Endodermal cell (in vitro differentiated cells): ENCODE data around the gene PCDH19. TPM values are rescaled to one million over a fixed set of nuclear protein-coding genes. Genes with fewer than 3 reads are reported as not detected.

Experiments
- DNase-seq: peaks from one replicate; pipeline ENCODE4 v3.0.0-alpha.2; 2017
- H3K27ac ChIP-seq: 2 replicates; pipeline ENCODE4 v1.5.1; 2013; ENCODE audit warnings: mild to moderate bottlenecking, low read depth, low read length, moderate library complexity
- H3K27me3 ChIP-seq: 2 replicates; pipeline ENCODE4 v1.6.1; 2013; ENCODE audit warnings: mild to moderate bottlenecking, low read length, moderate library complexity; ENCODE audit not compliant: insufficient read depth, control insufficient read depth, poor library complexity, severe bottlenecking
- H3K36me3 ChIP-seq: 2 replicates; pipeline ENCODE4 v1.7.0; 2013; ENCODE audit warnings: mild to moderate bottlenecking, low read length, moderate library complexity; ENCODE audit not compliant: control insufficient read depth, insufficient read depth
- H3K4me1 ChIP-seq: one replicate; pipeline ENCODE4 v1.7.0; 2013; ENCODE audit warnings: low read length; ENCODE audit not compliant: control insufficient read depth, insufficient read depth
- H3K4me3 ChIP-seq: 2 replicates; pipeline ENCODE4 v1.5.1; 2013; ENCODE audit warnings: mild to moderate bottlenecking, low read length, moderate library complexity
- H3K9ac ChIP-seq: 2 replicates; pipeline ENCODE4 v1.6.1; 2013; ENCODE audit warnings: mild to moderate bottlenecking, low read length, moderate library complexity; ENCODE audit not compliant: poor library complexity, severe bottlenecking; ENCODE audit errors: extremely low read depth
- H3K9me3 ChIP-seq: 2 replicates; pipeline ENCODE4 v1.6.1; 2013; ENCODE audit warnings: mild to moderate bottlenecking, low read length, moderate library complexity; ENCODE audit not compliant: control insufficient read depth
- H3K27ac Mint-ChIP-seq: 2 replicates; pipeline ENCODE4 v1.8.0; 2020; ENCODE audit warnings: mixed read lengths
- H3K27me3 Mint-ChIP-seq: 2 replicates; pipeline ENCODE4 v1.8.0; 2021; ENCODE audit warnings: mild to moderate bottlenecking, mixed read lengths; ENCODE audit not compliant: insufficient read depth
- H3K36me3 Mint-ChIP-seq: 2 replicates; pipeline ENCODE4 v1.8.0; 2020; ENCODE audit warnings: low read depth, mixed read lengths
- H3K4me1 Mint-ChIP-seq: 2 replicates; pipeline ENCODE4 v1.8.0; 2020; ENCODE audit warnings: mixed read lengths
- H3K4me3 Mint-ChIP-seq: 2 replicates; pipeline ENCODE4 v1.8.0; 2020; ENCODE audit warnings: mild to moderate bottlenecking, moderate library complexity, mixed read lengths
- H3K9me3 Mint-ChIP-seq: 2 replicates; pipeline ENCODE4 v1.8.0; 2020; ENCODE audit warnings: mild to moderate bottlenecking, mixed read lengths
- CTCF ChIP-seq: fragments of 200-600 bp; sonication (generic); conservative IDR thresholded peaks from 2 replicates; pipeline ENCODE4 v1.5.0; 2021; ENCODE audit warnings: antibody characterized with exemption, mild to moderate bottlenecking
- WGBS, 2 experiments: methylation state at CpG; one replicate each; pipeline versions ENCODE4 v1.1.5 to v1.1.7; 2013; ENCODE audit warnings: missing lambda C conversion rate in 2 of 2, mixed read lengths in 1 of 2; ENCODE audit not compliant: insufficient coverage in 1 of 2, insufficient read length in 1 of 2; 5-methylcytosine and 5-hydroxymethylcytosine counted together
- total RNA-seq, 2 donors: library from RNA; stranded (reverse); fragmentation: NEBNext Ultra II Directional in 1 of 2; extraction: Animal tissue kit (Norgen Biotek cat#: 25700) in 1 of 2; gene quantifications; 2 replicates in 1 of 2; 3 replicates in 1 of 2; pipeline ENCODE4 v1.2.1, GENCODE V29; 2021

PCDH19 gene
- total RNA-seq, 2 donors from 2014 or later: 0.20 to 1.5 TPM

GRCh38 chrX:100404851-100405250 is 5.2 kb downstream of the PCDH19 start:
- H3K27me3 Mint-ChIP-seq: peaks cover 90% of the 10 kb centered on the region
- WGBS, 2 experiments: 59% methylated on average over 3 of the region's 3 CpGs; no CpG with 5 or more reads in 1 of the 2 experiments
- Histone ChIP-seq H3K9me3 (no peaks in the 10 kb centered on the region), H3K4me3 (no peak overlapping the region), H3K9ac (no peak overlapping the region), H3K27me3 (peaks cover 85% of the 10 kb centered on the region), H3K4me1 (no peaks in the 10 kb centered on the region), H3K36me3 (no peaks in the 10 kb centered on the region), H3K27ac (no peak overlapping the region)
- H3K4me3 Mint-ChIP-seq: no peak overlapping the region
- TF ChIP-seq CTCF: no peak
- no peak for DNase-seq
- peaks cover 5% of the 10 kb centered on the region for H3K36me3 Mint-ChIP-seq
- no peak overlapping the region for H3K27ac Mint-ChIP-seq
- peaks cover 2% of the 10 kb centered on the region for H3K4me1 Mint-ChIP-seq
- H3K9me3 Mint-ChIP-seq: peaks cover 21% of the 10 kb centered on the region

GRCh38 chrX:100395781-100396180 is 14.3 kb downstream of the PCDH19 start:
- WGBS, 2 experiments: 40 to 80% methylated on average over 3 to 6 of the region's 6 CpGs
- Histone ChIP-seq H3K9me3 (no peaks in the 10 kb centered on the region), H3K4me3 (no peak overlapping the region), H3K9ac (no peak overlapping the region), H3K4me1 (no peaks in the 10 kb centered on the region), H3K27ac (no peak overlapping the region), H3K27me3 (peaks cover 17% of the 10 kb centered on the region), H3K36me3 (no peaks in the 10 kb centered on the region)
- peaks cover 17% of the 10 kb centered on the region for H3K4me1 Mint-ChIP-seq
- no peak for DNase-seq
- H3K4me3 Mint-ChIP-seq: no peak overlapping the region
- peaks cover 48% of the 10 kb centered on the region for H3K27me3 Mint-ChIP-seq
- TF ChIP-seq CTCF: no peak
- H3K27ac Mint-ChIP-seq: no peak overlapping the region
- H3K36me3 Mint-ChIP-seq: no peaks in the 10 kb centered on the region
- no peaks in the 10 kb centered on the region for H3K9me3 Mint-ChIP-seq

- H3K4me3 Mint-ChIP-seq: no peak overlapping the region
- Histone ChIP-seq H3K9me3 (no peaks in the 10 kb centered on the region), H3K36me3 (no peaks in the 10 kb centered on the region), H3K4me1 (no peaks in the 10 kb centered on the region), H3K27ac (no peak overlapping the region), H3K27me3 (no peaks in the 10 kb centered on the region), H3K9ac (no peak overlapping the region), H3K4me3 (no peak overlapping the region)
- H3K27ac Mint-ChIP-seq: no peak overlapping the region
- H3K9me3 Mint-ChIP-seq: no peaks in the 10 kb centered on the region
- no peak for DNase-seq
- no peak for TF ChIP-seq CTCF
- no peaks in the 10 kb centered on the region for H3K36me3 Mint-ChIP-seq
- no peaks in the 10 kb centered on the region for H3K27me3 Mint-ChIP-seq
- 89% methylated on average over 3 of the region's 3 CpGs; no CpG with 5 or more reads in 1 of the 2 experiments for WGBS, 2 experiments
- peaks cover 13% of the 10 kb centered on the region for H3K4me1 Mint-ChIP-seq
These were observed 28.5 kb downstream of the PCDH19 start for GRCh38 chrX:100381619-100382018.
